ENCODE results near the gene CEACAM4. TPM values are rescaled to one million over a fixed set of nuclear protein-coding genes. Genes with fewer than 3 reads are reported as not detected.

Gene CEACAM4
- total and polyA plus RNA-seq, 2 donors from 2014 or later: 4.7 TPM; not detected in 1

GRCh38 chr19:41606215-41606837 is 20.5 kb downstream of the CEACAM4 start:
- TF ChIP-seq CTCF (IDR thresholded peaks at IDR 0.05; ENCODE audit: borderline replicate concordance, extremely low read depth, insufficient read depth): no peak
- no peaks in the 10 kb centered on the region for H3K27me3 ChIP-seq (ENCODE audit: control insufficient read depth, insufficient read depth, low read length)
- no peak overlapping the region for H3K4me3 ChIP-seq (ENCODE audit: low read length in 3 of 3)
- FAIRE-seq: no peak
- H3K36me3 ChIP-seq (ENCODE audit: control insufficient read depth in 2 of 3, insufficient read depth in 3 of 3, low read length in 3 of 3): no peaks in the 10 kb centered on the region
- H3K4me1 ChIP-seq (ENCODE audit: control insufficient read depth in 2 of 3, insufficient read depth in 2 of 3, low read depth in 1 of 3, low read length in 3 of 3): no peaks in the 10 kb centered on the region
- intact Hi-C loops (cut with DNase I): no loop called here
- no peaks in the 10 kb centered on the region for H3K9me3 ChIP-seq (ENCODE audit: control insufficient read depth in 2 of 3, insufficient read depth in 1 of 3, low read length in 3 of 3)
- no peak overlapping the region for H3K9ac ChIP-seq (ENCODE audit: low read length in 3 of 3)
- no peak for DNase-seq
- H3K27ac ChIP-seq (ENCODE audit: low read depth in 2 of 2, low read length in 2 of 2): no peak overlapping the region

GRCh38 chr19:41604831-41605230 is 22.0 kb downstream of the CEACAM4 start:
- Histone ChIP-seq H3K9ac (ENCODE audit: low read length in 3 of 3) (no peak overlapping the region), H3K4me3 (ENCODE audit: low read length in 3 of 3) (no peak overlapping the region), H3K36me3 (ENCODE audit: control insufficient read depth in 2 of 3, insufficient read depth in 3 of 3, low read length in 3 of 3) (no peaks in the 10 kb centered on the region), H3K27me3 (ENCODE audit: control insufficient read depth, insufficient read depth, low read length) (no peaks in the 10 kb centered on the region), H3K27ac (ENCODE audit: low read depth in 2 of 2, low read length in 2 of 2) (no peak overlapping the region), H3K9me3 (ENCODE audit: control insufficient read depth in 2 of 3, insufficient read depth in 1 of 3, low read length in 3 of 3) (no peaks in the 10 kb centered on the region), H3K4me1 (ENCODE audit: control insufficient read depth in 2 of 3, insufficient read depth in 2 of 3, low read depth in 1 of 3, low read length in 3 of 3) (no peaks in the 10 kb centered on the region)
- FAIRE-seq: no peak
- no peak for TF ChIP-seq CTCF (IDR thresholded peaks at IDR 0.05; ENCODE audit: borderline replicate concordance, extremely low read depth, insufficient read depth)
- intact Hi-C loops (cut with DNase I): no loop called here
- no peak for DNase-seq

GRCh38 chr19:41601771-41602170 is 25.1 kb downstream of the CEACAM4 start:
- no peak for TF ChIP-seq CTCF (IDR thresholded peaks at IDR 0.05; ENCODE audit: borderline replicate concordance, extremely low read depth, insufficient read depth)
- intact Hi-C loops (cut with DNase I): no loop called here
- no peaks in the 10 kb centered on the region for H3K27me3 ChIP-seq (ENCODE audit: control insufficient read depth, insufficient read depth, low read length)

More at GRCh38 chr19:41601771-41602170, 25.1 kb downstream of the CEACAM4 start:
- Histone ChIP-seq H3K9me3 (ENCODE audit: control insufficient read depth in 2 of 3, insufficient read depth in 1 of 3, low read length in 3 of 3) (no peaks in the 10 kb centered on the region), H3K9ac (ENCODE audit: low read length in 3 of 3) (no peak overlapping the region), H3K4me1 (ENCODE audit: control insufficient read depth in 2 of 3, insufficient read depth in 2 of 3, low read depth in 1 of 3, low read length in 3 of 3) (no peaks in the 10 kb centered on the region), H3K27ac (ENCODE audit: low read depth in 2 of 2, low read length in 2 of 2) (no peak overlapping the region), H3K4me3 (ENCODE audit: low read length in 3 of 3) (no peak overlapping the region), H3K36me3 (ENCODE audit: control insufficient read depth in 2 of 3, insufficient read depth in 3 of 3, low read length in 3 of 3) (no peaks in the 10 kb centered on the region)
- FAIRE-seq (no peak), DNase-seq (no peak)

Measured in kidney (tissue), 14 donors.